HG02610 (cell line): Measurements from ENCODE around the gene PLA2G4F.
"Not testable (repeated sequence)": the region's sequence is repeated elsewhere in the genome, so short reads cannot be mapped to it uniquely, and the experiment has no call there.

Source experiments
- ATAC-seq: cut with Tn5 transposase; IDR thresholded peaks from one replicate; pipeline ENCODE4 v1.9.1; 2021; ENCODE audit warnings: mild to moderate bottlenecking, moderate library complexity; ENCODE audit not compliant: unreplicated experiment

The PLA2G4F gene

DNA sequence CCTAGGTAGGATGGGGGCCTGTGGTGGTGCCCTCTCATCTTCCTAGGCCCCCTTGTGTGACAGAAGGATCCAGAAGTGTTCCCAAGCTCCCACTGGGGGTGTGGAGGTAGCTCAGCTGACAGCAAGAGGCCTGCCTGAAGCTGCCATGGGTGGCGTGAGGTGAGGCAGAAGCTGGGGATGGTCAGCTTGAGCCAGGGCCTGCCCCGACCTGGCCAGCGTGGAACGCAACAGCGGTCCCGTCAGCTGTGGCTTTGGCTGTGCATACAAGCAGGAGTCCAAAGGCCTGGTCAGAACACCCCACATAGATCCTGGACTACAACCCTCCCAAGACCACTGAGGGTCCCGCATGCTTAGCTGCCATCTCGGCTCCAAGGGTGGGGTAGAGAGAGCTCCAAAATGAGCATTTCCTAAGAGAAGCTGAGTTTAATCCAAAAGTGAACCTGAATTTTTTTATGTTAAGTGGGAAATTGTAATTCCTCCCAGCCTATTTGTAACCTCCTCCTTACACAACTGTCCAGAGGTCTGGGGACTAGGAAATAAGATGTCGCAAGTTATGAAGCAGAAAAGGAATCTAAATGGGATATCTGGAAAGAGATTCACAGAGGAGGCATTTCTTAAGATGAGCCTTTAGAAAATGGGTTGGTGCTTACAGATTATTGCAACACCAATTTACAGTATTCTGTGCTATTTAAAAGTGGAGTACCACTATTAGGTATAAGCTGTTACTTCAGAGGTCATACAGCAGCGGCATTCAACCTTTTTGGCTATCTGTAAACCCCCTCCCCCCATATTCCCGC is 52.1 kb downstream of the PLA2G4F start:
- no peak for ATAC-seq

DNA sequence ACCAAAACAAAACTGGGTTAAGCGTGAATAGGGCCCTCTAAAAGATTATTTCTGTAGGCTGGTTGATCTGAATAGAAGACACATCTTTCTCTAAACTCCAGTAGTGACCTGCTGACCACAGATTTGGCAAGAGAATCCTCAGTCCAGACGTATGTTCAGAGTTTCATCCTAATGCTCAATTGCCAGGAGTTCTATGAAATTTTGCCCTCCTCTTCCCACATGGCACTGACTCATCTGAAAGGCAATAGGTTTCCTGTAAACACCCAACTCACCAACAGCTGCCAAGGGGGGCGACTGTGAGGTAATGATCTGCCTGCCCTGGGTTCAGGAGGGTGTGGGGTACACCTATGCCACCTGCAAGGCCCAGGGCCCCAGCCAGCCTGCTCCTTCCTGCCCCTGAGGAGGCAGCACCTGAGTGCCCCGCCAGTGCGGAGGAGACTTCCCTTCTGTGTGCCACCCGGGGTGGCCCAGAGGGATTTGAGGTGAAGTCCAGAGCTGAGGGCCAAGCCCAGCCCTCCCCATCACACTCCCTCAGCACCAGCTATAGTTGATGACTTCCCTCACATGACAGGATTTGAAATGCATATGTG is 53.7 kb downstream of the PLA2G4F start:
- no peak for ATAC-seq

DNA sequence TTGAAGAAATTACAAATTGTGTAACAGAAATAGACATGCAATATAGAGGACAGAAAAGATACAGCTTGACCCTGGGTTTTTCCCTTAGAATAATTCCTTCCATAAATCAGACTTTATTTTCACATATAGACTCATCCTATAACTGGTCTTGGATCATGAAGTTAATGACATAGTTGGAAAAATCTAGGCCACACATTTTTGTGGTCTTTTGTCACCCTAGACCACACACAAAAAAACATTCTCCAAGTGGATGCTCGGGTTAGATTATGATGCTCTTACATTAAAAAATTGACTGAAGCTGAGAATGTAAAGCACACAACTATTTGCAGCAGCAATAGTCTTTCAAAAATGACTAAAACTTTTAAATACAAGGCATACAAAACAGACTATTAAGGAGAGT is 54.6 kb downstream of the PLA2G4F start:
- no peak for ATAC-seq

DNA sequence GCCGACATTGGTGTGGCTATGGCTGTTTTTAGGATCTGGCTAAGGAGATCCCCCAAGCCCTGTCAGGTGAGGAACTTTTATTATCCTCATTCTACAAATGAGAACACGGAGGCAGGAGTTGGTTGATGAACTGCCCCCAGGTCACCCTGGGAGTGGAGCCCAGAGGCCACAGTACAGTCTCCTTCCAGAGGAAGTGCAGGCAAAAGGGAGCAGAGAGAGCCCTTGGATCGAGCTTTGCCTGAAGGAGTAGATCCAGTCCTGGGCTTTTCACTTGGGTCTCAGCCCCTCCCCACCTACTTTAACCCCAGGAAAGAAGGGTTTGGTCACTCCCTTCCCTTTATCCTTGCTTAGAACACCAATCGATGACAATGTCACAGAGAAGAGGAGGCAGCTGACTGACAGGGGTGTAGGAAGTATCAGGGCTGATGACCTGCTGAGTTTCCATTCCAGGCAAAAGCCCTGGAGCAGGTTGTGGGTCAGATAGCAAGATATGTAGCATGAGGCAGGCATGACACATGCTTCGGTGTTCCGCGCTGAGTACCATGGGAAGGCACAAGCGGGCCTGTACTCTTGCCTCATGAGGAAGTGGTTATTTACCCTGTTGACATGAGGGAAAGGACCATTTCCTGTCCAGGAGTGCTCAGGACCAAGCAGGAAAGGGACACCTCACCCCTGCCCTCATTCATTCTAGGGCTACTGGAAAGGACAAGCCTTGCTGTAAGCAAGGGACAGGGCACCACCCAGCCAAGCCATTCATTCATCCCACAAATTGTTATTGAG is 56.2 kb downstream of the PLA2G4F start:
- ATAC-seq: no peak

DNA sequence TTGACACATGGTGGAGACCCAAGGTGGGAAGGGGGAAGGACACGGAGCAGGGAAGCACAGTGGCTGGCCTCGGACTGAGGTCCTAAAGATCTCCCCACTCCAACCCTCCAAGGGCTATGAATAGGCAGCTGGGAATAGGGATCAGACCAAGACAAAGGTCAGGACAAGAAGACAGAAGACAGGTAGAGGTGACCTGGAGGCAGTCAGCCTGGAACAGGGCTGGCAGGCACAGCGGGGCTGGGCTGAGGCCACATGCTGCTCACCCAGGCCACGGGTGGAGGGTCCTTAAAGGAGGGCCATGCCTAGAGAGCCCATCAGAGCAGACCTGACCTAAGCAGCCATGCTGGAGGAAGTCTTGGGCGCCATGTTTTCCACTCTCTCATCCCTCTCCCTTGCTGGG is 59.4 kb downstream of the PLA2G4F start:
- no peak for ATAC-seq

DNA sequence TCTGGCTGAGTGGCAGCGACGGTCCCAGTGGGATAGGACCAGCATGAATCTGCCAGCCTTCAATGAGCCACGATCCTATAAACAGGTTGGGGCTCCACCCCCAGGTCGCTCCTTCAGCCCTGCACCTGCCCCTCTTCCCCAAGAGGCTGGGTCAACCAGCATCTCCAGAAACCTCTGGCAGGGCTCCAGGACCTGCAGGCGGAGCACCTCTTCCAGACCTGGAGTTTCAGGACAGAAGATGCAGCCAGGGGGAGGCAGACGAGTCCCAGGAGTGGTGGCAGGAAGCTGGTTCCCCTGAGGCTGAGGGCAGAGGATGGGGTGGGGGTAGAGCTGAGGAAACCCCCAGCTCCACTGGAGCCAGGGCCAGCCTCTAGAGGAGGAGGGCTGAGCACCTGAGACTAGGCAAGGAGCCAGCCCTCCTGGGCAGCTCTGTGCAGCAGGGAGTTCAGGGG is 61.9 kb downstream of the PLA2G4F start, which contains the start of gene PLA2G4D:
TSS of gene PLA2G4D (minus strand) at position 51 of the 452 bp plus-strand sequence. CDS start 103 bp downstream, outside the sequence.
- no peak for ATAC-seq

DNA sequence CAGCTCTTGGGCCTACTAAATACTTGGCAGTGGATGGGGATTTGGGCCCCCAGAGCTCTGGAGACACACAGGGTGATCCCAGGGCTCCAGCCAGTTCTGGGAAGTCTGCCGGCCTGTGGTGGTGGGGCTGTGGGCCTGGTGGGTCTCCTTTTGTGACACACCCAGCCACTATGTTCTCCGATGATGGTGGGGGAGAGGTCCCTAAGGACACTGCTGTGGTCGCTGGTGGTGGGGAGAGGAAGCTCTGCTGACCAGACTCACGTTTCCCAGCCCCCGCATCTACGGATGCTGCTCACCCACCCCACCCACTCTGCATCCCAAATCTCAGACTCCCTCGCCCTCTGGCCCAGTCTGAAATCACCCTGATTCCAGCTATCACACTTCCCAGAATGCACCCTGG is 62.5 kb downstream of the PLA2G4F start:
- ATAC-seq: no peak

DNA sequence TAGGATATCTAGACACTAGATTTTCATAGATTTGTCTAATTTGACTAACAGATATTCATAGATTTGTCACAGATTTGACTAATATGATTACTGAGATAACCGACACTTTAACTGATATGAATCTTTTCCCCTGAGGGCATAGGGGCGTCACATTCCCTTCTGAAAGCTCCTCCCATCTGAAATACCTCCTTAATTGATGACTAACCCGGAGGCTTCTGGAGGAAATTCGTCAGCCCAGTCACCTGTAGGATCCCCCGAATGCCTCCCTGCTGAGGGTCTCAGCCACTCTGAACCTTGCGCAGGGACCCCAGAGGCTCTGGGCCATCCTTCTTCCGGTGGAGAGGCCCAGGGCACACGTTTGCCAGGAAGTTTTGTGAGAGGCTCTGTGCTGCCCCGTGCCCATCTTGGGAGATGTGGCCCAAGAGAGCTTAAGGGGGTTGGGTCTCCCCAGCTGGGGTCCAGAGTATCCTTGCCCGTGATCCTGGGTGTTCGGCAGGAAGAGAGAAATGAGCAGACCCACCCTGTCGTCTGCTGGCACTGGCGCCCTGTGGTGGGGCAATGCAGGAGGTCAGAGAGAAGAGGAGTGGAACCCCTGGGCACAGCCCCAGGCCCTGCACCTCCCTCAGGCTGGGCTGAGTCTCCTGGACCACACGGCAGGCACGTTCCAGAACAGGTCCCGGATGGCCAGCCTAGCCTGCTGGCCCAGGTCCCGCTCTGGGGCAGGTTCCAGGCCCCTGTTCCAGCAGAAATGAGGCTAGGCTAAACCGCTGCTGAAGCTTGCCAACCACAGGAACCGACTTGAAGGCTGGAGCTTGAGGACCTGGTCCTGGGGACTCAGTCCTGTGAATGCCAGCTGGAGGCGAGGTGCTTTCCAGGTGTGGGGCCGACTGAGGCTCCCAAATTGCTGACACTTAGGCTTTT is 63.8 kb downstream of the PLA2G4F start:
- ATAC-seq: no peak

DNA sequence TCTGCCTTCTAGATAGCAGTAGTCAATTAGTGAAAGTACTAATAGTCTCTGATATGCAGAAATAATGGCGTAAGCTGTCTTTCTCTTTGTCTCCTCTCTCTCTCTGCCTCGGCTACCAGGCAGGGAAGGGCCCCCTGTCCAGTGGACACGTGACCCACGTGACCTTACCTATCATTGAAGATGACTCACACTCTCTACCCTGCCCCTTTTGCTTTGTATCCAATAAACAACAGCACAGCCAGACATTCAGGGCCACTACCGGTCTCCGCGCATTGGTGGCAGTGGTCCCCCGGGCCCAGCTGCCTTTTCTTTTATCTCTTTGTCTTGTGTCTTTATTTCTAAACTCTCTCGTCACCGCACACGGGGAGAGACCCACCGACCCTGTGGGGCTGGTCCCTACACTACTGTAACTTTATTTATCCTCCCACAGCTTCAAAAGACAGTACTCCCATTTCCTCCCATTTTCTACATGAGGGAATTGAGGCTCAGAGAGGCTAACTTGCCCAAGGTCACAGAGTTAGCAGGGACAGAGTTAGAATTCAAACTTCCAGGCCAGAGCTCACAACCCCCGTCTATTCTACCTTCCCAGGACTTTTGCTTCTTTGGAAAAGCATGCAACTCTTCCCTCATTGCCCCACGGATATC is 64.6 kb downstream of the PLA2G4F start:
- ATAC-seq: not testable (repeated sequence)

DNA sequence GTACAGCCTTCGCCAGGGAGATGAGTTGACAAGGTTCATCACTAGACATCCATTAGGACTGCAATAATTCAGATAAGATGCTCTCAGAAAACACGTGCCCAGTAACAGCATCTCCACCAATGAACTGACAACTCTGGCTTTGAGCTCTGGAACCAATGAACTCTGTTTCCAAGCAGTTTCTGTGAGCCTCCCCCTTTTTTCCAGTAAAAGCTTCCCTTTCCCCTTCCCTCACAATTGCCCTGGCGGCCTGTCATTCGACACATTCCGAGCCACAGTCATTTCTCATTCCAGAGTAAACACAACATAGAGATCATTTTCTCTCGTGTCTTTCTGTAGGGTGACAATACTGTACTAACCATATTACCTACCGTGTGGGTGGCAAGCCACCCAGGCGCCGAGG is 65.7 kb downstream of the PLA2G4F start:
- ATAC-seq: no peak

DNA sequence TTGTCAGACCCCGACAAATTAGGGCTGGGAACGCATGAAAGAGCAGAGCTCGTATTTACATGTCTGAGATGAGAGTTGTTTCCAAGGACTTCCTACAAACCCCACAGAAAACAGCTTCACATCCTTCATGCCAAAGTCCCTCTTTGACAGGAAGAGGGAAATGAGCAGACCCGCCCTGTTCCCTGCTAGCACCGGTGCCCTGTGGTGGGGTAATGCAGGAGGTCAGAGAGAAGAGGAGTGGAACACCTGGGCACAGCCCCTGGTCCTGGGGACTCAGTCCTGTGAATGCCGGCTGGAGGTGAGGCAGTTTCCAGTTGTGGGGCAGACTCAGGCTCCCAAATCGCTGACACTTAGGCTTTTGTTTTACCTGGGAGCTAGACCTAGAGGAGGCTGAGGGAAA is 66.1 kb downstream of the PLA2G4F start:
- ATAC-seq: no peak

DNA sequence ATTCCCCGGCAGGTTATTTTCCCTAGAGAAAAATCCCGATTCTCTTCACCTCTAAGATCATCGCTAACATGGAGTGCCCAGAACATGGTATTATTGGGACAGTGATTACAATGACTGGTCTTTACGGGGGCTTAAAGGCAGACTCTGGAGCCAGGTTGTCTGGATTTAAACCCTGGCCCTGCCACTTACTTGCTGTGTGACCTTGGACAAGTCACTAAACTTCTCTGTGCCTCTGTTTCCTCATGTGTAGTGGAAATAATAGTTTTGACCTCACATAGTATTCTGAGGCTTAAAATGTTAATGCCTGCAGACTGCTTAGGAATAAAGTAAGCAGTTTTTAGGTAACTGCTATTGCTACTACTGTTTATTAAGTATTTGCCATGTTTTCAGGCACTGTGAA is 66.5 kb downstream of the PLA2G4F start:
- no peak for ATAC-seq
